Measurements from ENCODE around the gene RNF31.

Gene RNF31

DNA sequence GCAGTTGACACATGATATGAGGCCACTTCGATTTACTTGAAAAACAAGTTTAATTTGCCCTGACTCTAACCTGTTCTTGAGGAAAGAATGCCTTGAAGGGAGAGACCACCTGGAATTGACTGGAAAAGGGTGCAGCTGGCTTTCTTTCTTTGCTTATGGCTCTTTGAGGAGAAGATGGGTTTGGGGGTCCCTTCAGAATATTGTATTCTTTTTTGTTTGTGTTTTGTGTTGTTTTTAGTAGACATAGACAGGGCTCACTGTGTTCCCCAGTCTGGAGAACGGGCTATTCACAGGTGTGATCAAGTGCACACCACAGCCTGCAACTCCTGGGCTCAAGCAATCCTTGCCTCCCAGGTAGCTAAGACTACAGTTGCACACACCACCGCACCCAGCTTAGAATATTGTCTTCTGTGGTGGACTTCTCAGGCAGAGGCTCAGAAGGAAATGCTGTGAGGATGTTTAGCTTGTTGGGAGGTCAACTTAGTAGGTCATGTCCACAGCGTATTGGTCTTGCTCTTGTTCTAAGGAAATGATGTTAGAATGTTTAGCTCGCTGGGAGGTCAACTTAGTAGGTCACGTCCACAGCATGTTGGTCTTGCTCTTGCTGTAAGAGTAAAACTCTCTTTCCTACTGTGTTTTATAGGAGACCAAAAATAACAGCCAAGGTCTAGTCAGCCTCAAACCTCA is 31.0 kb upstream of the RNF31 start:
- no peak for DNase-seq (ENCODE audit: low read depth)

DNA sequence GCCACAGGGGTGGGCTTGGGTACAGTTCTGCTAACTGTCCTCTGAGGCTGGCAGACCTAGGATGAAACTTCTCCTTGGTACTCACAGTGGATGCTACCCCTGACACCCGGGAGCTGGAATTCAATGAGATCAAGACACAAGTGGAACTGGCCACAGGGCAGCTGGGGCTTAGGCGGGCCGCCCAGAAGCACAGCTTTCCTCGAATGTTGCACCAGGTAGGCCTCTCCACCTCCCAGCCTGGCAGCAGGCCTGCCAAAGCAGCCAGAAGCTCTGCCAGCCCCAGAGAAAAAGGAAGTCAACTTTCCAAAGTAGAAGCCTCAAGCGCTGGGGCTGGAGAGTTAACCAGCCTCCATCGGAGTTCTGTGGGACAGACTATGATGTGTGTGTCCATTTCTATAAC is 30.1 kb upstream of the RNF31 start:
- no peak for DNase-seq (ENCODE audit: low read depth)

DNA sequence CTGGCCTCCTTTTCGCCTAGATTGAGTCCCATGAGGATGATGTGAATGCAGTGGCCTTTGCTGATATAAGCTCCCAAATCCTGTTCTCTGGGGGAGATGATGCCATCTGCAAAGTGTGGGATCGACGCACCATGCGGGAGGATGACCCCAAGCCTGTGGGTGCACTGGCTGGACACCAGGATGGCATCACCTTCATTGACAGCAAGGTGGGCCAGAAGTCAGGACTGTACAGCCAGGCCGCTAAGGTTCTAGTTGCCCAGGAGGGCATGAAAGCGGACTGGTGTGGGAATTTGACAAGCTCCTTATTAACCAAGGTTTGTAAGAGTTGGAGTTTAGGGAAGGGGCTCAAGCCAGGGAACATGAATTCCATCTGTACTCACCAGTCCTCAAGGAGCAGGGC is 27.6 kb upstream of the RNF31 start:
- DNase-seq (ENCODE audit: low read depth) = no peak

DNA sequence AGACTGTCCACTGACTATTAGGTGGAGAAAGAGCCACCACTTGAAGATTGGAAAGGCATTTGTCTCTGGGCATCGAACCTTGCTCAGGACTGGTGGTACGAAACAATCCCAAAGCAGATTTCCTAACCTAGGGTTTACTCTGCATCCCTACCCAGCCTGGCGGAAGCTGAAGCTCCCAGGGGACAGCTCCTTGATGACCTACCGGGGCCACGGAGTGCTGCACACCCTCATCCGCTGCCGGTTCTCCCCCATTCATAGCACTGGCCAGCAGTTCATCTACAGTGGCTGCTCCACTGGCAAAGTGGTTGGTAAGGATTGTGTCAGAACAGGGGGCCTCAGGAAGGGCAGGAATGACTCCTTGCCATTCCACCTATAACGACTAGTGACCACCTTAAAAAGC is 26.1 kb upstream of the RNF31 start:
- DNase-seq (ENCODE audit: low read depth) = no peak

DNA sequence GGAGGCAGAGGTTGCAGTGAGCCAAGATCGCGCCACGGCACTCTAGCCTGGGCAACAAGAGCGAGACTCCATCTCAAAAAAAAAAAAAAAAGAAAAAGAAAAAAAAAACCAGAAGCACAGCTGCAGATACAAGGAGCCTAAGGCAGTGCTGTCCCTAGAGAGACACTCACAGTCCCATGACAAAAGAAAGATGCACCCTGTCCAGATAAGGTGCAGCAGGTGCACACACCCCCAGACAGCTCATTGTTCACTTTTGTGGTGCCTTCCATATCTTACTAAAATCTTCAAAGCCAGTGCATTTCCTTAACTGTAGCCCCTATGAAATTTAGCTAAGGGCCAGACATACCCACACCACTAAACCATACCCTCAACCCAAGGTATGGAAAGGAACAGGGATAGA is 24.9 kb upstream of the RNF31 start:
- DNase-seq (ENCODE audit: low read depth) = no peak

DNA sequence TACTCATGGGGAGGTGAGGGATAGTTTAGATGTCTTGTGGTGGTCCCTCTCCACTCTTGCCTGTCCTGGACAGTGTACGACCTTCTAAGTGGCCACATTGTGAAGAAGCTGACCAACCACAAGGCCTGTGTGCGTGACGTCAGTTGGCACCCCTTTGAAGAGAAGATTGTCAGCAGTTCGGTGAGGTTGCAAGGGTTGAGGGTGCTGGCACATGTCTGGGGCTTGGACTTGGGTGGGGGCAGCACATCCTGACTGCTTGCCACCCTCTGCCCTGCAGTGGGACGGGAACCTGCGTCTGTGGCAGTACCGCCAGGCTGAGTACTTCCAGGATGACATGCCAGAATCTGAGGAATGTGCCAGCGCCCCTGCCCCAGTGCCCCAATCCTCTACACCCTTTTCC is 24.4 kb upstream of the RNF31 start:
- no peak for DNase-seq (ENCODE audit: low read depth)

DNA sequence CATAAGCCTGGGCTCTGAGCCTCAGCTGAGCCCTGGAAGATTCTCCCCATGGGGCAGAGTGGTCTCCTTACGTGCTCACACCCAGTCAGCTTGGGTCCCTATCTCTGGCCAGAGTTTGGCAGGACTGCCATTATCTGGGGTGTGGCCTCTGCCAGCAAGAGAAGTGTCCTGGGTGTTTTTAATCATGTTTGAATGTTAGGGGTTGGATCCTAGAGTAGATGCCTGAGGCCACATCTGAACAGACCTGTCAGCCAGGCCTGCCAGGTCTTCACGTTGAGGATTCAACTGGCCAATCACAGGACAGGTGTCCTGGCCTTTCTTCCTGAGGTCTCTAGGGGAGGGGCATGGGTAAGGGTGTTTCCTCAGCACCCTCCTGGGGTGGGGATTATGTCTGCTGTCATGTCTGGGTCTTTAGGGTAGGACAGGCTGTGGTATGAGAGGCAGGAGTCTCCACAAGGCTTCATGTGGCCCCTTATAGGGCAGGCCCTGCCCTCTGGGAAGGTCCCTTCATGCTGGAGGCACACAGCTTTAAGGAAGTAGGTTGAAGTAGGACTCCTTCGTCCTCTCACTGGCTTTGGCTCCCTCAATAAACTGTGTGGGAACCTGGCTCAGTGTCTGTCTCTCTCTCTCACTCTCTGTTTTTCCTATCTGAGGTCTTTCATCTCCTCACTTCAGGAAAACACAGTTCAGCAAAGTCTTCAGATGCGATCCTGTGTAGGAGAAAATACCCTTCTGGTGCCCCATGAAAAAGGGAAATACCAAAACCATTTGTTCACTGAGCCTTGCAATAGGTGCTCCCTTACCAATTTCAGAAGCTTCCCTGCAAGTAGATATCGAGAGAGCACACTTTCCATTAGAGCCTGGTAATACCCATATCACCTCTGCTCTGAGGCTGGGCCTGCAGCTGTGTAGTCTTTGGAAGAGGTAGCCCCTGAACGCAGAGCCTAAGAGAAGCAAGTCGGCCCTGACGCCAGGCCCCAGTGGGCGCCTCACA is 23.6 kb upstream of the RNF31 start:
- DNase-seq (ENCODE audit: low read depth) = no peak

DNA sequence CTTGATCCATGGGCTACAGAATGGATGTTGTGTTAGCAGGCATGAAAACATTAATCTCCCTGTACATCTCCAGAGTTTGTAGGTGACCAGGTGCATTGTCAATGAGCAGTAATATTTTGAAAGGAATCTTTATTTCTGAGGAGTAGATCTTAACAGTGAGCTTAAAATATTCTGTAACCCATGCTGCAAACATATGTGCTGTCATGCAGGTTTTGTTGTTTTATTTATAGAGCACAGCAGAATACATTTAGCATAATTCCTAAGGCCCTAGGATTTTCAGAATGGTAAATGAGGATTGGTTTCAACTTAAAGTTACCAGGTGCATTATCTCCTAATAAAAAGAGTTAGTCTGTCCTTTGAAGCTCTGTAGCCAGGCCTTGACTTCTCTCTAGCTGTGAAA is 20.4 kb upstream of the RNF31 start:
- DNase-seq (ENCODE audit: low read depth) = no peak

DNA sequence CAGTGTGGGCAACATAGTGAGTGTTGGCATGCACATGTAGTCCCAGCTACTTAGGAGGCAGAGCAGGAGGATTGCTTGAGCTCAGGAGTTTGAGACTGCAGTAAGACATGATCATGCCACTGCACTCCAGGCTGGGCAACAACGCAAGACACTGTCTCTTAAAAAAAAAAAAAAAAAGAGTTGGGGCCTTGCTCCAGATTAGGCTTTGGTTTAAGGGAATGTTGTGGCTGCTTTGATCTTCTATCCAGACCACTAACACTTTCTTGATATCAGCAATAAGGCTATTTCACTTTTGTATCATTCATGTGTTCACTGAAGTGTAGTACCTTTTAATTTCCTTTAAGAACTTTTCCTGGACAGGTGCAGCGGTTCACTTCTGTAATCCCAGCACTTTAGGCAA is 19.6 kb upstream of the RNF31 start:
- DNase-seq (ENCODE audit: low read depth) = no peak

DNA sequence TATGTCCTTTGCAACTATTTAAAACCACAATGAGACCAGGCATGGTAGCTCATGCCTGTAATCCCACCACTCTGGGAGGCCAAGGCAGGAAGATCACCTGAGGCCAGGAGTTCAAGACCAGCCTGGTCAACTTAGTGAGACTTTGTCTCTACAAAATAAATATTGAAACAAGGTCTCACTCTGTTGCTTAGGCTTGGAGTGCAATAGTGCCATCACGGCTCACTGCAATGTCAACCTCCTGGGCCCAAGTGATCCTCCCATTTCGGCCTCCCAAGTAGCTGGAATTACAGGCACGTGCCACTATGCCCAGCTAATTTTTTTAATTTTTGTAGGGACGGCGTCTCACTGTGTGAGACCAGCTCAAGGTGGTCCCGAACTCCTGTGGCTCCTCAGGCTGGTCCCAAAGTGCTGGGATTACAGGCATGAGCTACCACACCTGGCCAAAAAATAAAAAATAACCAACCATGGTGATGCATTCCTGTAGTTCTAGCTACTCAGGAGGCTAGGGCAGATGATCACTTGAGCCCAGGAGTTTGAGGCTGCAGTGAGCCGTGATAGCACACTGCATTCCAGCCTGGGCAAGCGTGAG is 17.8 kb upstream of the RNF31 start:
- DNase-seq (ENCODE audit: low read depth) = no peak

DNA sequence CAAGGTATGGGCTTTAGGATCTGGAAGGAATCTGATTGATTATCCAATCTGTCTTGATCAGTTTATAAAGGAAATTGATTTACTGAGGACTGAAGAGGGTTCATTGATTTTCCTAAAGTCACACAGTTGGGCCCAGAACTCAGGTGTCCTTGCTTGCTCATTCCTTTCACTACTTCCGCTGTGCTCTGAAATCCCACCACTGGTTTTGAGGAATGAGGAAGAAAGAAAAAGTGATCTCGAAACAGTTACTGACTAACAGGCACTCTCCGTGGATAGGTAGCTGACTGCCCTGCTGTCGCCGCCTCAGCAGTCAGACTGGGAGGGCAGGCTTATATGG is 16.9 kb upstream of the RNF31 start, which contains the start of gene FITM1:
Gene FITM1 (plus strand): TSS at position 280 of the 337 bp plus-strand sequence. CDS start 905 bp downstream, outside the sequence.
- no peak for DNase-seq (ENCODE audit: low read depth)

DNA sequence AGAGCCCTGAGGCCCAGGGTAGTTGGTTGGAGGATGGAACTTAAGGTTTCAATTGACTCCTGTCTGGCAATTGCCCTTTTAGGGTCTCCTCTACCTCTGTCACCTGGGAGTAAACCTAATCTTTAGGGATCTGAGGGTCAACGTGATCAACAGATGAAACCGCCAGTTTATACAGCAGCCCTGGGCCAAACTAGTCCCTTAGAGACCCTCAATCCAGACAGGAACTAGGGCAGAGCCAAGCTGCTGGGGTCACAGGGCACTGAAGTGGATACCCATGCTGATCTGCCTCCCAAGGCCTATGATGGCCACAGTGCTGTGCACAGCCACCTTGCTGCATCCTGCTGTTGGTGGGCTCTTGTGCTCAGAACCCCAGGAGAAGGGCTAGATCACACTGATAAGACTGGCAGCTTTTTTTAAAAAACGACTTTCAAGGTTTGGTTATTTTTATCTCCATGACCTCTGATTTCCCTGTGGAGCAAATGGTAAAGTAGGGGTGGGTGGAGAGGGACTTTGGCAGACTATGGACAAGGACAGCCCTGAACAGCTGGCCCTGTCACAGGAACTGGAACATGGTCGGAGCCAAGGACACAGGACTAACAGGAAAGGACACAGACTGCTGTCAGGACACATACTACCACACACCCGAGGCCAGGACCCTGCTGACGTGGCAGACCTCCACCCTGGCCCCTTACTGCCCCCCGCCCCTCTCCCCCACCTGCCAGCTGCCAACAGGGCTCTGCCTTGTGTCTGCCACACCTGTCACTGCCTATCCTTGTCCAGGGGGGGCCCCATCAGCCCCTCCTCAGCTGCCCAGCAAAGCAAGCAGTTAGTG is 16.4 kb upstream of the RNF31 start:
- DNase-seq (ENCODE audit: low read depth) = no peak

DNA sequence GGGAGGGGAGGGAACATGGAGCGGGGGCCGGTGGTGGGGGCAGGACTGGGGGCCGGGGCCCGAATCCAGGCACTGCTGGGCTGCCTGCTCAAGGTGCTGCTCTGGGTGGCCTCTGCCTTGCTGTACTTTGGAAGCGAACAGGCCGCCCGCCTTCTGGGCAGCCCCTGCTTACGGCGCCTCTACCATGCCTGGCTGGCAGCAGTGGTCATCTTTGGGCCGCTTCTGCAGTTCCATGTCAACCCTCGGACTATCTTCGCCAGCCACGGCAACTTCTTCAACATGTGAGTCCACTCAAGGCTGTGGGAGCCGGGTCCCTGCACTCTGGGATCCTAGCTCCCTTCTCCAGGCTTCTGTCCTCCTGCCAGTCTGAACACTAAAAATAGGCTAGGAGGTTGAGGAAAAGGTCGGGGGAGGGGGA is 15.7 kb upstream of the RNF31 start:
- DNase-seq (ENCODE audit: low read depth) = no peak

DNA sequence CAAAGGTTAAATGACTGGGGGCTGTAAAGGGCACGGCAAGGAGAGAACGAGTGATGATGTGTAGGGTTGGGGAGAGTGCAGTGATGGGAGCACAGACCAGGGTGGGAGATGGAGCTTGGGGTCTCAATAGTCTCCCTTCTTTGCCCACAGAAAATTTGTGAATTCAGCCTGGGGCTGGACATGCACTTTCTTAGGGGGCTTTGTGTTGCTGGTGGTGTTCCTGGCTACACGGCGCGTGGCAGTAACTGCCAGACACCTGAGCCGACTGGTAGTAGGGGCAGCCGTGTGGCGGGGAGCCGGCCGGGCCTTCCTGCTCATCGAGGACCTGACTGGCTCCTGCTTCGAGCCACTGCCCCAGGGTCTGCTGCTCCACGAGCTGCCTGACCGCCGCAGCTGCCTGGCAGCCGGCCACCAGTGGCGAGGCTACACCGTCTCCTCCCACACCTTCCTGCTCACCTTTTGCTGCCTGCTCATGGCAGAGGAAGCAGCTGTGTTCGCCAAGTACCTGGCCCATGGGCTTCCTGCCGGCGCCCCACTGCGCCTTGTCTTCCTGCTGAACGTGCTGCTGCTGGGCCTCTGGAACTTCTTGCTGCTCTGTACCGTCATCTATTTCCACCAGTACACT is 15.1 kb upstream of the RNF31 start:
- DNase-seq (ENCODE audit: low read depth) = no peak

DNA sequence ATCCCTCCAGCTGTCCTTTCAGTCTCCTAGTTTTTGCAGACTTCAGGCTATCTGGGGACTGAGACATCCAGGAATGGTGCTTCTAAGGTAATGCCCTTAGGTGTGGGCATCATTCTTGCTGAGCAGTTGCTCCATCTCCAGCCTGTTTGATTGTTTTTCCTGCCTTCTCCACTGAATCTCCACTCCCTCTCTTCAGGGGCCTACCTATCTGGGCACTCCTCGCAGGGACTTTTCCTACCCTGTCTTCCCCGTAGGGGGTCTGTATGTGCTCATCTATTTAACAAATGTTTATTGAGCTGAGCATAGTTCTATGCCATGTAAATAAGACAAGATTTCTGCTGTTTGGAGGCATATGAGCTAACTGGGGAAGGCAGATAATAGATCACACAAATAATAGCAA is 14.3 kb upstream of the RNF31 start:
- no peak for DNase-seq (ENCODE audit: low read depth)

DNA sequence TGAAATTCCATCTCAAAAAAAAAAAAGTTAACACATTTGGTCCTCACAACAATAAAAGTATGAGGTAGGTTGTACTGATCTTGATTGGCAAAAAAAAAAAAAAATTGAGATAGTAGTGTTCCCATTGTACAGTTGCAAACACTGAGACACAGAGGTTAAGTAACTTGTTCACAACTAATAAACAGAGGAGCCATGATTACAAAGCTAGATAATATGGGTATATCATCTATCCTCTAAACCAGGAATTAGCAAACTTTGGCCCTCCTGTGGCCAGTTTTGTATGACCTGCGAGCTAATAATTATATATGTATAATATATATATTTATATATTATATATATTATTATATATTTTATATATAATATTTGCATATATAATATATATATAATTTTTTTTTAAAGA is 13.6 kb upstream of the RNF31 start:
- DNase-seq (ENCODE audit: low read depth) = no peak

DNA sequence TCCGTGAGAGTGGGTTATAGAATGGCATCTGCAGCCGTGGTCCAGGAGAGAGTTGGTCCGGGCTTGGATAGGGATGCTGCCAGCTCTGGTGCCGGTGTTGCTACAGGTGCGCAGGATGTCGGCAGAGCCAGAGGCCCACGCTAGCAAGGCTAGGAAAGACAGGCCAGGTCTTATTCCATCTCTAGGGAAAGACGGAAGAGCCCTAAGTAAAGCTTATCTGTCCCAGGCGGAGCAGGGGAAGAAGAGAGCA is 11.8 kb upstream of the RNF31 start:
- DNase-seq (ENCODE audit: low read depth) = no peak

DNA sequence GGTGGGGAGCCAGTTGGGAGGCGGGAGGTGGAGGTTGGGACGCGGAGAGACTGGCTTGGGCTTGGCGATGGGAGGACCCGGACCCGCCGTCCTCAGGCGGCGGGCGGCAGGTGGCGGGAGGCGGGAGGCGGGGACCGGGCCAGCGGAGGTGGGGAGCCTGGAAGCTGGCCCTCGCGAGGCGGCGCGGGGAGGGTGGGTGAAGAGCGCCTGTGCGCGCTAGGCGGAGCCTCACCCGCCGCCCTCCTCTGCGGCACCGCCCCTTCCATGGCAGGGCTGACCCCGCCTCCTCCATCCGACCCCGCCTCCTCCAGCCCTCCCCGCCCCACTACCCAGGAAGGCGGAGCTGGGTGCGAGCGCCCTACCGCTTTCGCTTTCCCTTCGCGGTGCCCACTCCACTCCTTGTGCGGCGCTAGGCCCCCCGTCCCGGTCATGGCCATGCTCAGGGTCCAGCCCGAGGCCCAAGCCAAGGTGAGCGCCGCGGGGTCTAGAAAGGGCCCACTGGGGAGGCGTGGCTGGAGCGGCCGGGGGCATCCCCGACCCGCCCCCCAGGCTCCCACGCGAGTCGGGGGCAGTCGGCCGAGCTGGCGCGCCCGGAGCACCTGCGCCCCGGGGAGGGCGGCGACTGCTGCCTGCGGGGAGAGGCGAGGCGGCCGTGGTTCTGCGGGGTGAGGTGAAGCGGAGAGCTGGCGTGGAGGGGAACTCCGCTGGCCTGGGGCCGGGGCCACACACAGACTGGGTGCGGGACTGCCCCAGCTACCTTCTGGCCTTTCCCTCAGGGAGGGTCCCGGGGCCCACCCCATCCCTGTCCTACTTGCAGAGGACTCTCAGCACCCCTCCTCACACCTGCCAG is 11.2 kb upstream of the RNF31 start, which contains the start of gene PSME1:
Gene PSME1 (plus strand): TSS at position 361 of the 850 bp plus-strand sequence. CDS start 69 bp downstream, at position 430.
- DNase-seq (ENCODE audit: low read depth) = peak; percentile 89

DNA sequence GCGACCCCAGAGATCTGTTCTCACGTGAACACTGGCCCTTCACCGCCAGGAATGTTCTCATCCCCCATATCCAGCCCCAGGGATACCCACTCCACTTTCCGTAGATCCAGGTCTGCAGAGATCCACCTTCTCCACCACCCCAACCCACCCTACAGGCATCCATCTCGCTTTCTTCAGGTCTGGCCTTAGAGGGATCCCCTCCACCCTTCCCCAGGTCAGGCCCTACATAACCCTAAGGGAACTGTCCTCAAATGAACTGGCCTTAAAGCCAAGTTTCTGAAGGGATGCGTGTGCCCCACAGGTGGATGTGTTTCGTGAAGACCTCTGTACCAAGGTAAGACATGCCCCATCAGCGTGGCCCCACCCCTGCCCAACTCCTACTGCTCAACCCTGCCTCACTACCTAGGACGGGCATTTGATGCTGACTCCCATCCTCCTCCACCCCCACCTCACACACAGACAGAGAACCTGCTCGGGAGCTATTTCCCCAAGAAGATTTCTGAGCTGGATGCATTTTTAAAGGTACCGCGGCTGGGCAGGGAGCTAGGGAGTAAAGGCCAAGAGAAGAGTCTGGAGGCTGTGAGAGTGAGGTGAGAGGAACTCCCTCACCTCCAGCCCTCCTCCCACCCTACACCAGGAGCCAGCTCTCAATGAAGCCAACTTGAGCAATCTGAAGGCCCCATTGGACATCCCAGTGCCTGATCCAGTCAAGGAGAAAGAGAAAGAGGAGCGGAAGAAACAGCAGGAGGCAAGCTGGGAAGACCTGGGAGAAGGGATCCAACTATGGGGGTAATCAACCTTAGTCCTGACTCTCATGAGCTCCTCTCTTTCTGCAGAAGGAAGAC is 10.4 kb upstream of the RNF31 start:
- DNase-seq (ENCODE audit: low read depth) = no peak
